GM19452 (cell line): Measurements from ENCODE around the gene PIEZO1.

Source experiments
- ATAC-seq: cut with Tn5 transposase; IDR thresholded peaks from one replicate; pipeline ENCODE4 v1.9.1; 2021; ENCODE audit not compliant: unreplicated experiment

PIEZO1 gene

DNA sequence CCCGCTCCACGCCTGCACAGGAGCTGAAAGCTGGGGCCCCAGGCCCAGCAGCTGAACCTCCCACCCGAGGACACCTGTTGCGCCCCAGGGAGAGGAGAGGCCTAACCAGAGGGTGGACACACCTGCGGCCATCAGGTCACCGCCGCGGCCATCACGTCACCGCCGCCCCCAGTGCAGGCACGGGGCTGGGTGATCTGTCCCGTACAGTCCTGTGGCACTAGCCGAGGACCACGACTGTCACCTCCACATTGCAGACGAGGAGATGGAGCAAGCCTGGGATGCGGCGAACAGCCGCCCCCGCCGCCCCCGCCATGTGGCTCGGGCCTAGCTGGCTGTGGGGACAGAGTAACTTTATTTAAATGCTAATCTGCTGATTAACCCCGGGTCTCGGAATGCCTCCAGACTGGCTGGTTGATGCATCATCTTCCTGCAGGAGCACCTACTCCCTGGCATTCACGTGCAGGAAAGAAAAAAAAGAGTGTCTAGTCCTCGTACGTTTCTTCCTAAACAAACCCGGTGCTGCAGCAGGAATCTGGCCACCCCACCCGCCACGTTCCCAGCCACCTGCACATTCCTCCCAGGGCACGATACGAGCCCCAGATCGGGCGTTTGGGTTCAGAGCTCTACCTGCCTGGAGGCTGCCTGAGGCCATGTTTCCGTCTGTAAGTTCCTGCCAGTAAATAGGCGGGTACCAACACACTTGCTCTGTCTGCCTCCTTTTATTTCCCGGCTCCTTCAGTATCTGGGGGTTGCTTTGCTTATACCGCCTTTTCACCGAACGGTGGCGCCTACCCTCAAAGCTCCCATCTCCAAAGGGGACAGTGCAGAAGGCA, 29.9 kb downstream of the PIEZO1 start:
- ATAC-seq = no peak

DNA sequence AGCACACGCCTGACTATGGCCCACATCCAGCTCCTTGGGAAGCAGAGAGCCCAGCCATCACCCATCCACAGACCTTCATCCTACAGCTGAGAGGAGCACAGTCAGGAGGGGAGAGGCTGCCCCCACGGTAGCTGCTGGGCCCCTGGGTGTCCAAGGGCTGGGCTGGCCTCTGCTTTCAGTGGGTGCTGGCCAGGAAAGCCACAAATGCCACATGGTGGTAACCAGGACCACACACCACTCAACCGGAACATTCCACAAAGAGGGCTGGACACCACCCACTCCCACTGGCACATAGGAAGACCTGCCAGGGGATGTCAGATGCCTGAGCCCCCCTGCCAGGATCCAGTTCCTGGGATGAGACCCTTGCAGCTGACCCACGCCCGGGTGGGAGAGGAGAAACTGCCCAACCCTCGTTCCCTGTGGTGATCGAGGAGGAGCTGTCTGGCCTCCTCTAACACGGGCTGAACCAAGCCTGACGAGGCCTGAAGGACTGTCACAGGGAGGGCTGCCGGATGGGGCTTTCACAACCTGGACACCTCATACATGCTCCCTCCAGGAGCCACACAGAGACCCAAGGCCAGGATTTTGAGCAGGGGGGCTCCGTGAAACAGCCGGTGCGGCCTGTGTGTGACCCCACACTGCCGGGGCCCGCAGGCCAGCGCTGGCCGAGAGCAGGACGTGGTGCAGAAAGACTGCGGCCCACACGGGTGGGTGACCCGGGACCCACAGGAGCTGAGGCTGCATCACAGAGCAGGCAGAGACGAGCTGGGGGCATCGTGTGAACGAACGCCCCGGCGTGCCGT, 30.7 kb downstream of the PIEZO1 start:
- ATAC-seq = no peak

DNA sequence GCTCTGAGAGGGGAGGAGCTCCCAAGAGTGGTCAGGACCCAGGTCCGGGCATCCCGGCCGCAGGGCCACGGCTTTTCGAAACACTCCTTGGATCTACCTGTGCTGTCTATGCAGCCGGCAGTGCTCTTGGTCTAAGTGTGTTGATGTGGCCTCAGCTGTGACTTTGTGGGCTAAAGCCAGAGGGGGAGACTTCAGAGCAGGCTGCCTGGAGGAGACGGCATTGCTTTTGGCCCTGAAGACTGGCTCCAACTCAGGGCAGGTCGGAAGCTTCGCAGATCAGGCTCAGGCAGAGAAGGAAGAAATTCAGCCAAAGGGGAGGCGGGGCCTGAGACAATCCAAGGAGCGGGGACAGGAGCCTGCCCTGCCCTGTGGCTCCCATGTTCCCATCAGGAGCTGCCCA, 31.4 kb downstream of the PIEZO1 start:
- no peak for ATAC-seq

DNA sequence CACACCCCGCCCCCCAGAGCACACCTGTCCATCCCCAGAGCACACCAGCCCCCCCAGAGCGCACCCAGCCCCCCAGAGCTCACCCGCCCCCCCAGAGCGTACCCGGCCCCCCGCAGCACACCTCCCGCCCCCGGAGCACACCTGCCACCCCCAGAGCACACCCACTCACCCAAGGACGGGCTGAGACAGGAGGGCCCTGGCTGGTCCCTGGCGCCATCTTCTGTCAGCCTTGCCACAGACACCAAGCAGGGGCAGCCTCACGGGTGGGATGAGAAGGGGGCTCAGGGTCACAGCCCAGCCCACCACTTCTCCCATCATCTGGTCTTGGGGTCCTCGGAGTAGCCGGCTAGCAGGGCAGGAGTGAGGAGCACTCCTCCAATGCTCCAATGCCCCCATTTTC, 31.8 kb downstream of the PIEZO1 start:
- ATAC-seq = no peak

DNA sequence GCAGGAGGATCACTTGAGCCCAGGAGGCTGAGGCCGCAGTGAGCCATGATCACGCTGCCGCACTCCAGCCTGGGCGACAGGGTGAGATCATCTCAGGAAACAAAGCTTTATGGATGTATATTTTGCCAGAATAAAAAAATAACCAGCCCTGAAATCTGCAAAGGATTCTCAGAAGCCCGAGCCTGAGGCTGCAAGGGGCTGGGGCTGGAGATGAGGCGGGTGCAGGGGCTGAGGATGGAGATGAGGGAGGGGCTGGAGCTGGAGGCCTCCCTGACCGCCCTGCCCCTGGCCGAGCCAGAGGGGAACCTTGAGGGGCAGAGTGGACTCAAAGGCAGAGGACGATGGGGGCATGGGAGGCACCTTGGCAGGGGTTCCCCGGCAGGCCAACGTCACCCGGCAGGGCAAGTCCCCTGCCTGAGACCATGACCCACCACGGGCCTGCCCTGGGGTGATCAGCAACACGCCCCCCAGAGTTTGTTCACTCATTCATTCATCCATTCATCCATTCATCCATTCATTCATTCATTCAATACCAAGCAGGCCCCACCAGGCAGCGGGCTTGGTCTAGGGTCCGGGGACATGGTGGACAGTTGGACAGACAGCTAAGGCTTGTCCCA, 32.5 kb downstream of the PIEZO1 start:
- no peak for ATAC-seq

DNA sequence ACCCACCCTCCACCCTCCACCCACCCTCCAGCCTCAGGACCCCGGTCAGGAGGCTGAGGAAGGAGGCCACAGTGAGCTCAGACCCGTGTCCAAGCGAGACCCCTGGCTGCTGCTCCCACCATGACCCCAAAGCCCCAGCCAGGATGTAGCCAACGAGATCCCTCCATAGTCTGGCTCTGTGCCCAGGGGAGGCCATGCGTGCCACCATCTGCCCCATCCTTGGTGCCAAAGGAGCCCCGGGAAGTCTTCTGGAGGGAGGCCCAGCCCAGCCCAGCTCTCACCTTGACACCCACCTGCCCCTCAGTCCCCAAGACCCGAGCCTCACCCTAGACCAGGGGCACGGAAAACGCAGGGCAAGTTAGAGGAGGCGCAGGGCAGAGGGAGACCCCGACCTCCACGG, 34.2 kb downstream of the PIEZO1 start:
- ATAC-seq = no peak

DNA sequence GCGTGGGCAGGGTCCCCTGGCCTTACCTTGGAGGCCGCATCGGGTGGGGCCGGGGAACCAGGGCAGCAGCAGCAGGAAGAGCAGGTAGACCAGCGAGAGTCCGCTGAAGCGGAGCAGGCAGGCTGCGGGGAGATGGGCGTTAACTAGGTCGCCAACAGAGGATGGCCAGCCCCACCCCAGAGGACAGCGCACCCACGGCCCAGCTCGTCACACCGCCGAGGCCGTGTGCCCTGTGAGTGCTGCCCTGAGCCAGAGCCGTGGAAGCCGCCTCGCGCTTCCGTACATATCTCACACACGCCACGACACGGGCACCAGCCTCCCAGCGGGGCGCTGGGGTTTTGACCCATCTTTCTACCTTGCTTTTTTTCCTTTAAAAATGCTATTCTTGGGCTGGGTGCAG, 35.7 kb downstream of the PIEZO1 start:
- ATAC-seq = no peak

DNA sequence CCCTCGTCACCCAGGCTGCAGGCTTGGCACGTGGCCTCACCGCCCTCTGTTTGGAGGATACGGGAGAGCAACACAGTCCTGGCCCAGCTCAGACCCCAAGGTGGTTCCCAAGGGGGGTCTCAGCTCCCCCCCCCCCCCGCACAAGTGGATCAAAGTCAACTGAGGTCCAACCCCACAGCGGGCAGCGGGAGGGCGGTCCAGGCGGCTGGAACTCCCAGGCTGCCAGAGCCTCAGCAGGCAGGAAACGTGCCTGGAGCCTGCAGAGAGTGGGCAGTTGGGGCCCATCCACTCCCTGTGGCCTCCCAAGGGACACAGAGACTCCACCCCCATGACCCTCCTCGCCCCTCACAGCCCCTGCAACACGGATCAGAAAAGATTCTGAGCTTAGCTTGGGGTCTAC, 36.7 kb downstream of the PIEZO1 start:
- ATAC-seq = no peak

DNA sequence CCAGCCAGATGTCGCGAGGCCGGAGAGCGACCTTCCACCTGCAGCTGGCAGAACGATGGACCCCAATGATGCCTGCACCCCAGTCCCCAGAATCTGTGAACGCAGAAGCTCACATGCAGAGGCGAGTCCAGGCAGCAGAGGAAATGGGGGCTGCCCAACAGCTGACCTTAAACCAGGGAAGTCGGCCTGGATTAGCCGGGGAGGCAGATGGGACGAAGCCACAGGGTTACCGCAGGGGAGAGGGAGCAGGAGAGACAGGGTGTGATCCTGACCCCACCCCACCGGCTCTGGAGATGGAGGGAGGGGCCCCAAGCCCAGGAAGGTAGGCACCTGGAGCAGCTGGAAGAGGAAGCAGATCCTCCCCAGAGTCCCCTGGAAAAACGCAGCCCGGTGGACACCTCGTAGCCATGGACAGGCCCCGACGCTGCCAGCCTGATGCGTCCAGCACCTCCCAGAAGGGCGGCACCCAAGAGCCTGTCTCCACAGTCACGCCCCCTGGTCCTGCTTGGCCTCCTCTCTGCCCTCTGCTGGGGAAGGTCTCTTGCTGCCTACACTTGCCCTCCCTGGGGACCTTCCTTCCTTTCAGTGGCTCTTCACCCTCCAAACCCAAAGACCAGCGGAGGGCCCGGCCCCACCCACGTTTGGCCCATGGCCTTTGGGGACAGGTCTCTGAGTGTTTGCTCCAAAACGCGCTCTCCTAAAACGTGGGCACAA, 37.3 kb downstream of the PIEZO1 start:
- ATAC-seq = no peak

DNA sequence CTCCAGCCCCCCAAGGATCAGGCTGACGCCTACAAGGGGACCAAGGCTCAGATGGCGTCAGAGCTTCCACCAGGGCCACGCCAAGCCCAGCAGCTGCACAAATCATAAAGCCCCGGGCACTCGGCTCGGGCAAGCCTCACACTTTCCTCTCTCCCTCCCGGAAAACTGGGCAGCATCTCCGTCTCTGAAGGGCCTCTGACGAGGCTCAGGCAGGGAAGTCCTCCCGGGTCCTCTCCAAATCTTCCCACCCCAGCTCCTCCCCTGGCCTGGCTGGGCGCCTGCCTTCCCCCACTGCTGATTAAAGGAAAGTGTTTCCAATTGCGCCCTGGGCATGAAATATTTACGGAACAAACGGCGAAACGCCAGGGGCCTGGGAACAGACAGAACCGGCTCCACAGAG, 38.5 kb downstream of the PIEZO1 start:
- ATAC-seq = no peak

DNA sequence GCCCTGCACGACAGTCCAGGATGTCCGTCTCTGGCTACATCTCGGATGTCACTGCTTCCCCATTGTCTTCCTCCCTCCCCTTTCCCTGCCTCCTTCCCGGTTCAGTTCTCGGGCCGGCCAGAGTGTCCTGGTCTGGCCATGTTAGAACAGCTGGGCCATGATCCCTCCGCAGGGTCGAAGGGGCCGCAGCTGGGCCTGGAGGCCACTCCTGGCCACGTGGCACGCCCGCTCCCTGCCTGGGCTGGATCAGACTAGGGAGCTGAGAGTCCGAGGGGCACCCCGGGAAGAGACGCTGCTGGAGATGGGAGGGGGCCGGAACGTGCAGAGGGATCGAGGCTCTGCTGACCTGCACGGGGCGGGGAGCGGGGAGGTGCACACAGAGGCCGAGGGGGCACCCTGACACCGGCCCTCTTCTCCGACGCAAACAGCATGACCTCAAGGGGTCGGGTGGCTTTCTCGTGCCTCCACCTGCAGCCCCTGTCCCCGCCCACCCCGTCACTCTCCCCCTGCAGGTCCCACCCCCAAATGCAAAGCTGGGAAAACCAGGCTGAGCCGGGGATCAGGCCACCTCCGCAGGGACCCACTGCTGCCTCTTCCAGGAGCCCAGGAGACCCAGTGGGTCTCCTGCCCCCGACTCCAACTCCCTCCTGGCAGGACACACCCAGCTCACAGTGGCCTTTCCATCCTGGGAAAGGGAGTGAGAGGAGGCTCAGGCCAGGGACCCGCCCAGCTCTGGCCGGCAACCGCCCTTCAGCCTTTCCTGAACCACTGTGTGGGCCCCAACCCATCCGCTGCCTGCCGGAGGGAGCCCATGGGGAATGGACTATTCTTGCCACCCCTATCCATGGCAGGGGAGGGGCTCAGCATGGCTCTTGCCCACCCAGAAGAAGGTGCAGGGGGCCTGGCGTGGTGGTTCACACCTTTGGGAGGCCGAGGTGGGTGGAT, 40.2 kb downstream of the PIEZO1 start:
- no peak for ATAC-seq

DNA sequence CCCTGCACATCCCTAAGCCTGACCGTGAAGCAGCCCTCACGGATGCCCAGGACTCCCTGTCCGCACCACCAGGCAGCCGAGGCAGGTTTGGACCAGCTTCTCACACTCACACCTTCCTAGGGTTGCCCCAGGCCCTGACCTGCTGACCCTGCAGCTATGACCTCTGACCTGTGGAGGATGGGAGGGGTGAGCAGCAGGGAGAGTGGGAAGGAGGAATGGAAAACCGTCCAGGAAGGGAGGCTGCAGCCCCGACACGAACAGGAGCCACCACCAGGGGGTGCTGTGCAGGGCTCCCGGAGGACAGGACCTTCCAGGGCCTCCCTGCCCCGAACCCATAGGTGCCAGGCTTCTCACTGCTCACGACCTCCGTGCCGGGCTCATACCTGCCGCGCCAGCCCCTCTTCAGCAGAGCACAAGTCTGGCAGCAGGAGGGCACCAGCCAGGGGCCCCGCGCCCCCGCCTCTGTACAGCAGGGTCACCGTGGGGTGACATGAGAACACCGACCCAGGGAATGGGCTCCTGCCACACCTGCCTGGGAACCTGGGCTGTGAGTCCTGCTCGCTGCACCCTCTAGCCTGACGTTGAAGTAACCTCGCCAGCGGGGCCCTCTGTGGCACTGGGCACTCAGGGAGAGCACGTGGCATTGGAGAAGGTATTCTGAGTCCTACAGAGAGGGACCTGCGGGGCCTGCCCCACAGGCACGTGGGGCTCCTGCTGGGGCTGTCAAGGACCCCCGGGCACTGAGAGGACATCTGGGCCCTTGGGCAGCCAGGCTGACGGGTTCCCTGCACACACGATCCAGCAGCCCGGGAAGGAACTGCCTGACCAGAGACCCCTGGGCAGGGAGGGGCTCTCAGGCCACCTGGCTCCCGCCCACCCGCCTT, 41.1 kb downstream of the PIEZO1 start:
- no peak for ATAC-seq

DNA sequence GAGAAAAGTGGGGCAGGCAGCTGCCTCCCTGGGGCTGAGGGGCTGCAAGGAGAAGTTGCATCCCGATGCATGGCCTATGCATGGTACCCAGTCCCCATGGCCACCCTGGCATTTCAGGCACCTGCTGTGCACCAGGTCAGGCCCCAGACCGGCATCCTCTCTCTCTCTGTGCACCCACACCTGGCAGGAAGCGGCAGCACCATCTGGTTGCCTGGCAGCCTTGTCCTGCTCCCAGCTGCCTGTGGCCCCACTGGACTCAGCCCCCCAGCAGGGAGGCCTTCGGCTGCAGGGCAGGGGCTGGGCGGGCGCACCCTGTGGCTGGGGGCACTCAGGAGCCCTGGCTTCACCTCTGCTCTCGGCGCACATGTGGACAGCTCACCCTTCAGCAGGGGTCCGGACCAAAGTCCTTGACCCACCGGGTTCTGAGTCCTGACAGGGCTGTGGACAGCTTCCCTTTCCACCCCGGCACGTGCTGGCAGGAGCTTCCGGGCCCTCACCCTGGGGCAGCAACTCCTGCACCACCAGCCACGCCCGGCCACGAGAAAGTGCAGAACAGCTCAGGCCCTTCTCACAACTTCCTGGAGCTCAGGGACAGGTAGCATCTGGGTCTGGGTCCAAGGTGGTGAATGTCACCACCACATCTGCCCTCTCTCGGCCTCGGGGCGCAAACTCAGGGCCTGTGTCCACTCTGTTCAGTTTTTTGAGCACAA, 42.0 kb downstream of the PIEZO1 start:
- ATAC-seq = no peak

DNA sequence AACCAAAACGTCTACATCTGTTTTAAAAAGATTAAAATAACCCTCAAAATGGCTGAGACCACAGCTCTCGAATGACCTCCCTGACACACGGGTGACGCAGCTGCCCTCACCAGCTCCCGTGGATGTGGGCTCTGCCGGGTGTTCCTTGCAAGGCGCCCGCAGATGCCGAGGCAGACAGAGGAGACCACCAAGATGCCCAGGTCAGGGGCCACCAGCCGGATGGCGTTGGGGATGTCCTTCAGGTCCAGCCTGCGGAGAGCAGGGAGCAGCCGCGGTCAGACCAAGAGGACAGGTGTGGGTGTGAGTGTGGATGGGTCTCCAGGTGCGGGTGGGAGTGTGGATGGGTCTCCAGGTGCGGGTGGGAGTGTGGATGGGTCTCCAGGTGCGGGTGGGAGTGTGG, 43.7 kb downstream of the PIEZO1 start:
- ATAC-seq = no peak

DNA sequence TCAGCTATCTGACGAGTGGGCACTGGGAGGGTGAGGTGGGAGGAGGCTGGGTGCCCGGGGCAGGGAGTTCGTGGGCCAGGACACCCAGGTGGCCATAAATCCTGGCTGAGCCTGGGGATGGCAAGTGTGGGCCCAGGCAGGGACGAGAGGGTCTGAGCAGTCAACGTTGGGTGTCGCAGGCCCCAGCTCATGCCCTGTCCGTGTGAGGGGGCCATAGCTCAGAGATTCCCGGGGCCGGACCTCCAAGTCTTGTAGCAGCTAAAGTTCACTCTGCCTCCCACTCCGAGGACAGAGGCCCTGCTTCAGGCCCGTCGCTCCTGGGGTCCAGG, 44.3 kb downstream of the PIEZO1 start:
- no peak for ATAC-seq

DNA sequence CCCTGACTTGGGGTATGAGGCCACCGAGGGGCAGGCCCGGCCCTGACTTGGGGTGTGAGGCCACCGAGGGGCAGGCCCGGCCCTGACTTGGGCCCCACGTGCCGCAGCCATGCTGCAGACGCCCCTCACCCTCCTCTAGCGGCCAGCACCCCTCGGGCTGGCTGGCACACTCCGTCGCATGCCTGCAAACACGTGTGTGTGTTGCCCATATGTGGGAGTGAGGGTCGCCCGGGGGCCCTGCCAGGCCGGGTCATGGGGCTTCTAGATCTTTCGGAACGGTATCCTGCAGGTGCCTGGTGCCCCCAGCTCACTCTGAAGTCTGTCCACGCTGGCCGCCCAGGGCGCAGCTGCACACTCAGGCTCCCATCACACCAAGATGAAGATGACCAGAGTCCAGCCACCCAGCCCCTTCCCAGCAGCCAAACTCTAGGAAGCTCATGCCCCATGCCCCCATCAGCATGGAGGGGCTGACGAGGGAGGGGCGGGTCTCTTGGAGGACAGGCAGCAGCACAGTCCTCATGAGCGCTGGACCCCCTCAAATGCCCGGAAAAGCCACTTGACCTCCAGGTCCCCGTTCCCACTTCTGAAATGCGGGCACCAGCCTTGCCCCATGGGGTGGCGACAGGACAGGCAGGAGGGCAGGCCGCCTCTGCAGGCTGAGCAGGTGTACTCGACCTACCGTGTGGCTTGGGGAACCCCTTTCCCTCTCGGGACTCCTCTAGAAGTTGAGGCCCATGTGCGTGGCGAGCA, 44.9 kb downstream of the PIEZO1 start:
- ATAC-seq = no peak

DNA sequence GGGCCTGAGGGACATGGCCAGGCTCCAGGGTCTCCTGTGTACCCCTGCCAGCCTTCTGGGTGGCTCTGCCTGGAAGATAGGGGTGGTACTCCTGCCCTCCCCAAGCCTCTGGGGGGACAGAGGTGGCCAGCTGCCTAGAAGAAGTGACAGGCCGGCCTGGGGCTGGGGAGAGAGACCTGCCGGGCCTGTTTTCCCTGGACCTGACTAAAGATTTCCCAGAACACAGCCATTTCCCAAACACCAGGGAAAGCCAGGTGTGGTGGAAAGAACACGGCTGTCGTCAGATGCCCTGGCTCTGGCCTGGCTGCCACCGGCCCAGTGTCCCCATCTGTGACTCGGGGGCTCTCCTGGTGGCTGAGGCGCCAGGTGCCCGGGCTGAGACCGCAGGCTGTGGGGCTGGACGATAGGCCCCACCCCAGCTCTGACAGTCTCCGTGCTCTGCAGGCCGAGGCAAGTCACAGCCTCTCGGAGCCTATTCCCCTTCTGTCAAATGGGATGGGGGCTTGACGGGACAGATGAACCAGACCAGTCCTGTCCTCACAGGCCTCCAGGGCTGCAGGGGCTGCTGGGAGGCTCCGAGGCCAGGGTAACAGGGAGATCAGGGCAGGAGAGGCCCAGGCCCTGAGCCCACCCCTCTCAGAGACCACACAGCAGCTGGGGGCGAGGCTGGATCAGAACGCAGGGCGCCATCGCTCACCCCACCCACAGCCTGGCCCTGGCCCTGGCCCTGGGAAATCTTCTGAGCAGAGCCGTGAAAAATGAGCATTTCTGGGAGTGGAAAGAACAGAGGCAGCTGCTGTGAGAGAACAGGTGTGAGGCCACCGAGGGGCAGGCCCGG, 45.7 kb downstream of the PIEZO1 start:
- ATAC-seq = no peak
